HEK293 (cell line): Measurements from ENCODE around the gene COA8.

Experiments
- CTCF ChIA-PET: fragments of 350-600 bp; formaldehyde crosslinking; extraction: SDS; loops from one replicate; lab custom pipeline; 2021; ENCODE audit warnings: antibody characterized with exemption; lab: Yijun Ruan, JAX
- POLR2A ChIA-PET: fragments of 300-600 bp; formaldehyde crosslinking; extraction: SDS; loops from one replicate; lab custom pipeline; 2020; ENCODE audit warnings: antibody characterized with exemption, inconsistent platforms; lab: Yijun Ruan, JAX
- H3K27ac ChIP-seq: fragments of 200-500 bp; sonication (Bioruptor generic); 2 replicates; pipeline ENCODE4 v1.5.1; 2014; ENCODE audit warnings: low read depth, low read length, control low read depth, inconsistent platforms; ENCODE audit errors: extremely low read depth
- H3K36me3 ChIP-seq, 2 experiments: fragments of 200-500 bp in 1 of 2; sonication (Bioruptor generic) in 1 of 2; 1 replicate in 1 of 2; 2 replicates in 1 of 2; pipeline ENCODE4 v1.5.1; 2014 to 2017; ENCODE audit warnings: inconsistent platforms in 2 of 2, low read length in 2 of 2; ENCODE audit not compliant: control insufficient read depth in 2 of 2, insufficient read depth in 1 of 2
- H3K4me1 ChIP-seq: fragments of 200-500 bp; sonication (Bioruptor generic); 2 replicates; pipeline ENCODE4 v1.5.1; 2014; ENCODE audit warnings: mild to moderate bottlenecking, low read length, inconsistent platforms; ENCODE audit not compliant: control insufficient read depth, insufficient read depth
- H3K4me3 ChIP-seq: 2 replicates; pipeline ENCODE4 v1.5.1; 2011; ENCODE audit warnings: low read depth, mild to moderate bottlenecking, control low read depth, low read length, moderate library complexity
- H3K9me3 ChIP-seq: fragments of 200-500 bp; sonication (Bioruptor generic); 2 replicates; pipeline ENCODE4 v1.5.1; 2014; ENCODE audit warnings: low read depth, low read length, inconsistent platforms; ENCODE audit not compliant: control insufficient read depth, insufficient read depth
- GLIS1 ChIP-seq: fragments of 450-650 bp; formaldehyde crosslinking; IDR thresholded peaks from 2 replicates; pipeline ENCODE4 v1.5.1; 2016; ENCODE audit warnings: missing biosample characterization, missing genetic modification characterization
- GLIS2 ChIP-seq: fragments of 450-650 bp; formaldehyde crosslinking; IDR thresholded peaks from 2 replicates; pipeline ENCODE4 v1.5.1; 2016; ENCODE audit warnings: missing biosample characterization, missing genetic modification characterization
- HIC1 ChIP-seq: fragments of 450-650 bp; formaldehyde crosslinking; IDR thresholded peaks from 2 replicates; pipeline ENCODE4 v1.5.1; 2016; ENCODE audit warnings: missing biosample characterization, missing genetic modification characterization
- KLF10 ChIP-seq: fragments of 450-650 bp; IDR thresholded peaks from 2 replicates; pipeline ENCODE4 v1.5.1; 2018; ENCODE audit warnings: missing biosample characterization, mild to moderate bottlenecking, missing genetic modification characterization
- KLF7 ChIP-seq: fragments of 450-650 bp; formaldehyde crosslinking; IDR thresholded peaks from 2 replicates; pipeline ENCODE4 v1.5.1; 2016; ENCODE audit warnings: missing biosample characterization, missing genetic modification characterization, borderline replicate concordance
- PRDM10 ChIP-seq: fragments of 450-650 bp; formaldehyde crosslinking; IDR thresholded peaks from 2 replicates; pipeline ENCODE4 v1.5.1; 2016; ENCODE audit warnings: missing biosample characterization, missing genetic modification characterization
- PRDM2 ChIP-seq: fragments of 450-650 bp; formaldehyde crosslinking; IDR thresholded peaks from 2 replicates; pipeline ENCODE4 v1.5.1; 2016; ENCODE audit warnings: missing biosample characterization, missing genetic modification characterization, borderline replicate concordance
- SP2 ChIP-seq: fragments of 450-650 bp; formaldehyde crosslinking; IDR thresholded peaks from 2 replicates; pipeline ENCODE4 v1.5.1; 2016; ENCODE audit warnings: missing biosample characterization, missing genetic modification characterization
- SP3 ChIP-seq: fragments of 450-650 bp; formaldehyde crosslinking; IDR thresholded peaks from 2 replicates; pipeline ENCODE4 v1.5.1; 2016; ENCODE audit warnings: missing biosample characterization, missing genetic modification characterization
- ZIC2 ChIP-seq: fragments of 450-650 bp; formaldehyde crosslinking; IDR thresholded peaks from 2 replicates; pipeline ENCODE4 v1.5.1; 2016; ENCODE audit warnings: missing biosample characterization, missing genetic modification characterization
- ZNF114 ChIP-seq: fragments of 450-650 bp; formaldehyde crosslinking; IDR thresholded peaks from 2 replicates; pipeline ENCODE4 v1.5.0; 2017; ENCODE audit warnings: missing biosample characterization, missing genetic modification characterization
- ZNF335 ChIP-seq: fragments of 450-650 bp; formaldehyde crosslinking; conservative IDR thresholded peaks from 2 replicates; pipeline ENCODE4 v1.5.1; 2016; ENCODE audit warnings: missing biosample characterization, missing genetic modification characterization
- ZNF341 ChIP-seq: fragments of 450-650 bp; formaldehyde crosslinking; IDR thresholded peaks from 2 replicates; pipeline ENCODE4; 2016; ENCODE audit warnings: low read depth, missing biosample characterization, missing genetic modification characterization
- ZNF473 ChIP-seq: fragments of 450-650 bp; formaldehyde crosslinking; IDR thresholded peaks from 2 replicates; pipeline ENCODE4 v1.5.1; 2017; ENCODE audit warnings: missing biosample characterization, missing genetic modification characterization
- ZNF664 ChIP-seq: fragments of 450-650 bp; formaldehyde crosslinking; IDR thresholded peaks from 2 replicates; pipeline ENCODE4 v1.5.1; 2016; ENCODE audit warnings: missing biosample characterization, missing genetic modification characterization
- ZNF692 ChIP-seq: fragments of 450-650 bp; formaldehyde crosslinking; IDR thresholded peaks from 2 replicates; pipeline ENCODE4 v1.5.1; 2016; ENCODE audit warnings: missing biosample characterization, missing genetic modification characterization
- ZNF747 ChIP-seq: fragments of 450-650 bp; formaldehyde crosslinking; IDR thresholded peaks from 2 replicates; pipeline ENCODE4 v1.5.1; 2016; ENCODE audit warnings: missing biosample characterization, missing genetic modification characterization
- ZNF76 ChIP-seq: fragments of 450-650 bp; formaldehyde crosslinking; IDR thresholded peaks from 2 replicates; pipeline ENCODE4; 2016; ENCODE audit warnings: low read depth, missing biosample characterization, missing genetic modification characterization, borderline replicate concordance
- ZSCAN30 ChIP-seq: fragments of 450-650 bp; IDR thresholded peaks from 2 replicates; pipeline ENCODE4 v1.5.1; 2018; ENCODE audit warnings: missing biosample characterization, mild to moderate bottlenecking, missing genetic modification characterization, moderate library complexity

The COA8 gene

GRCh38 chr14:103517174-103517566 is 45.6 kb upstream of the COA8 start:
- H3K4me3 ChIP-seq = no peak overlapping the region
- CTCF ChIA-PET = interaction anchor here (0.7 to 3.9 kb wide), 6 partner anchors 11 to 30 kb away, joined by 3 to 48 read pairs (median 3); partner anchors contain the start of gene TRMT61A
- peaks cover 0 to 33% of the 10 kb centered on the region in 2 experiments; a peak in 2 of 3 replicates for H3K36me3 ChIP-seq
- no peak overlapping the region; the same call in 1 of the 2 replicates for H3K27ac ChIP-seq
- POLR2A ChIA-PET = interaction anchor here (0.5 to 2.7 kb wide), 3 partner anchors 24 to 284 kb away, joined by 3 to 24 read pairs (median 6); no protein-coding TSS in a partner anchor
- no peaks in the 10 kb centered on the region for H3K9me3 ChIP-seq
- H3K4me1 ChIP-seq = peaks cover 17% of the 10 kb centered on the region
- TF ChIP-seq PRDM10 (tag by site-specific recombination) (0 out of 2 replicates have a peak, but pooled peaks have one; percentile 27), ZSCAN30 (tag by site-specific recombination) (no peak)
- TF ChIP-seq, all 188 proteins: peak for 1

- Histone ChIP-seq H3K9me3 (no peaks in the 10 kb centered on the region), H3K27ac (peak overlapping the region; percentile 34; the same call in 1 of the 2 replicates), H3K4me1 (peaks cover 15% of the 10 kb centered on the region), H3K36me3 (peaks cover 0 to 33% of the 10 kb centered on the region in 2 experiments; a peak in 1 of 3 replicates), H3K4me3 (no peak overlapping the region)
- POLR2A ChIA-PET = interaction anchor here (0.6 to 2.7 kb wide), 11 partner anchors 9 to 845 kb away, joined by 3 to 24 read pairs (median 5); partner anchors contain the start of gene TRMT61A
- CTCF ChIA-PET = interaction anchor here (0.7 to 3.9 kb wide), 20 partner anchors 10 to 387 kb away, joined by 3 to 48 read pairs (median 4); partner anchors contain the start of gene TRMT61A
- peak; percentile 70 for TF ChIP-seq ZNF335 (tag by site-specific recombination)
- TF ChIP-seq PRDM2 (tag by site-specific recombination) = no peak; the same call in 1 of the 2 replicates
- TF ChIP-seq KLF7 (tag by site-specific recombination) = peak; percentile 16; the same call in 1 of the 2 replicates
- TF ChIP-seq ZNF114 = no peak
- TF ChIP-seq SP3 (tag by site-specific recombination) = 0 out of 2 replicates have a peak, but pooled peaks have one; percentile 4
- TF ChIP-seq HIC1 = peak; percentile 42; the same call in 1 of the 2 replicates
- TF ChIP-seq ZNF747 (tag by site-specific recombination) = no peak
- peak; percentile 95 for TF ChIP-seq GLIS1 (tag by site-specific recombination)
- TF ChIP-seq ZNF473 = no peak
- peak; percentile 24 for TF ChIP-seq ZIC2 (tag by site-specific recombination)
- TF ChIP-seq ZNF341 (tag by site-specific recombination) = peak; percentile 49
- peak; percentile 99 for TF ChIP-seq ZNF692 (tag by site-specific recombination)
- TF ChIP-seq KLF10 (tag by site-specific recombination) = no peak
- peak; percentile 9 for TF ChIP-seq GLIS2 (tag by site-specific recombination)
- TF ChIP-seq ZNF664 (tag by site-specific recombination) = no peak
- peak; percentile 56 for TF ChIP-seq SP2 (tag by site-specific recombination)
- TF ChIP-seq ZNF76 = no peak
Measured at GRCh38 chr14:103517721-103518421, 44.9 kb upstream of the COA8 start.
